HG03045 (cell line): ENCODE data around the gene ADGRB3.
"Not testable (repeated sequence)": the region's sequence is repeated elsewhere in the genome, so short reads cannot be mapped to it uniquely, and the experiment has no call there.

Experiments
- ATAC-seq: cut with Tn5 transposase; IDR thresholded peaks from one replicate; pipeline ENCODE4 v1.9.1; 2021; ENCODE audit warnings: mild to moderate bottlenecking, moderate library complexity; ENCODE audit not compliant: unreplicated experiment

The ADGRB3 gene

GRCh38 chr6:68912805-68913204 is 277.7 kb downstream of the ADGRB3 start:
- not testable (repeated sequence) for ATAC-seq

- no peak for ATAC-seq
Measured at GRCh38 chr6:68915586-68915985, 280.5 kb downstream of the ADGRB3 start.

GRCh38 chr6:68919537-68919936 is 284.5 kb downstream of the ADGRB3 start:
- no peak for ATAC-seq

- no peak for ATAC-seq
Measured at GRCh38 chr6:68941345-68941744, 306.3 kb downstream of the ADGRB3 start.

GRCh38 chr6:68947721-68948120 is 312.6 kb downstream of the ADGRB3 start:
- ATAC-seq, result no peak

- ATAC-seq, result no peak
Measured at GRCh38 chr6:68951270-68951669, 316.2 kb downstream of the ADGRB3 start.

GRCh38 chr6:68958327-68958726 is 323.2 kb downstream of the ADGRB3 start:
- ATAC-seq, result no peak

- ATAC-seq, result peak; percentile 85
Measured at GRCh38 chr6:68967549-68968300, 332.6 kb downstream of the ADGRB3 start.

GRCh38 chr6:68968301-68968649 is 333.2 kb downstream of the ADGRB3 start:
- no peak for ATAC-seq

- no peak for ATAC-seq
Measured at GRCh38 chr6:68973066-68973465, 338.0 kb downstream of the ADGRB3 start.

- ATAC-seq, result no peak
Measured at GRCh38 chr6:68975064-68975463, 340.0 kb downstream of the ADGRB3 start.

- ATAC-seq, result no peak
Measured at GRCh38 chr6:68975816-68976215, 340.7 kb downstream of the ADGRB3 start.

- ATAC-seq, result no peak
Measured at GRCh38 chr6:68976260-68976659, 341.2 kb downstream of the ADGRB3 start.

GRCh38 chr6:68978411-68978810 is 343.3 kb downstream of the ADGRB3 start:
- no peak for ATAC-seq

GRCh38 chr6:68981668-68982067 is 346.6 kb downstream of the ADGRB3 start:
- ATAC-seq, result not testable (repeated sequence)

GRCh38 chr6:68988698-68989097 is 353.6 kb downstream of the ADGRB3 start:
- ATAC-seq, result no peak

GRCh38 chr6:68990317-68990716 is 355.2 kb downstream of the ADGRB3 start:
- no peak for ATAC-seq

GRCh38 chr6:68993911-68994310 is 358.8 kb downstream of the ADGRB3 start:
- no peak for ATAC-seq

- ATAC-seq, result no peak
Measured at GRCh38 chr6:68994521-68994920, 359.4 kb downstream of the ADGRB3 start.

GRCh38 chr6:69005199-69005598 is 370.1 kb downstream of the ADGRB3 start:
- no peak for ATAC-seq

- no peak for ATAC-seq
Measured at GRCh38 chr6:69007781-69008180, 372.7 kb downstream of the ADGRB3 start.

GRCh38 chr6:69012211-69012610 is 377.1 kb downstream of the ADGRB3 start:
- ATAC-seq, result no peak

GRCh38 chr6:69012876-69013275 is 377.8 kb downstream of the ADGRB3 start:
- no peak for ATAC-seq
